Fibroblast of skin of scalp (primary cell): ENCODE results near the gene GRK5.
"Not testable (repeated sequence)": the region's sequence is repeated elsewhere in the genome, so short reads cannot be mapped to it uniquely, and the experiment has no call there.

ENCODE experiments used
- DNase-seq: peaks from one replicate; pipeline ENCODE4 v3.0.0-alpha.2; 2013

The GRK5 gene

GRCh38 chr10:119447823-119448546 lies 240.6 kb downstream of the GRK5 start:
- DNase-seq, result no peak

- no peak for DNase-seq
Measured at GRCh38 chr10:119448628-119449584, 241.5 kb downstream of the GRK5 start.

- peak; percentile 93 for DNase-seq
Measured at GRCh38 chr10:119449760-119450461, 242.5 kb downstream of the GRK5 start.

GRCh38 chr10:119450606-119451299 lies 243.4 kb downstream of the GRK5 start:
- DNase-seq, result peak; percentile 29

- DNase-seq, result no peak
Measured at GRCh38 chr10:119451300-119451896, 244.0 kb downstream of the GRK5 start.

GRCh38 chr10:119452396-119452795 lies 245.0 kb downstream of the GRK5 start:
- DNase-seq, result no peak

GRCh38 chr10:119453313-119453712 lies 245.9 kb downstream of the GRK5 start:
- no peak for DNase-seq

GRCh38 chr10:119454316-119454715 lies 246.9 kb downstream of the GRK5 start:
- no peak for DNase-seq

GRCh38 chr10:119454990-119455389 lies 247.6 kb downstream of the GRK5 start:
- DNase-seq, result no peak

GRCh38 chr10:119455609-119456434 lies 248.5 kb downstream of the GRK5 start:
- DNase-seq, result no peak

- no peak for DNase-seq
Measured at GRCh38 chr10:119456435-119456810, 249.1 kb downstream of the GRK5 start.

GRCh38 chr10:119457966-119458766 lies 250.8 kb downstream of the GRK5 start:
- no peak for DNase-seq

GRCh38 chr10:119459681-119460340 lies 252.4 kb downstream of the GRK5 start:
- DNase-seq, result no peak

- no peak for DNase-seq
Measured at GRCh38 chr10:119460369-119461195, 253.2 kb downstream of the GRK5 start.

- DNase-seq, result no peak
Measured at GRCh38 chr10:119461380-119461779, 254.0 kb downstream of the GRK5 start.

- DNase-seq, result no peak
Measured at GRCh38 chr10:119461923-119462322, 254.6 kb downstream of the GRK5 start.

- DNase-seq, result no peak
Measured at GRCh38 chr10:119462773-119463172, 255.4 kb downstream of the GRK5 start.

- not testable (repeated sequence) for DNase-seq
Measured at GRCh38 chr10:119463195-119463594, 255.8 kb downstream of the GRK5 start.

- no peak for DNase-seq
Measured at GRCh38 chr10:119465085-119465484, 257.7 kb downstream of the GRK5 start.
